Embryonic facial prominence (tissue), 1 donor: ENCODE measurements around the gene KRTAP10-1.
"Not testable (repeated sequence)": the region's sequence is repeated elsewhere in the genome, so short reads cannot be mapped to it uniquely, and the experiment has no call there.

Experiments
- DNase-seq: peaks from one replicate; pipeline ENCODE4 v3.0.0-alpha.2; 2016; ENCODE audit errors: extremely low spot score

The KRTAP10-1 gene

GRCh38 chr21:44539991-44540666 lies at the start of gene KRTAP10-1:
Gene KRTAP10-1, minus strand, starts transcription at chr21:44540195. Its CDS starts 45 bp downstream, at chr21:44540150.
- no peak for DNase-seq

- no peak for DNase-seq
These were observed 49.1 kb upstream of the KRTAP10-1 start for GRCh38 chr21:44589094-44589493.

- no peak for DNase-seq
These were observed 45.9 kb upstream of the KRTAP10-1 start for GRCh38 chr21:44585892-44586291.

- no peak for DNase-seq
These were observed 43.8 kb upstream of the KRTAP10-1 start for GRCh38 chr21:44583800-44584147.

DNA sequence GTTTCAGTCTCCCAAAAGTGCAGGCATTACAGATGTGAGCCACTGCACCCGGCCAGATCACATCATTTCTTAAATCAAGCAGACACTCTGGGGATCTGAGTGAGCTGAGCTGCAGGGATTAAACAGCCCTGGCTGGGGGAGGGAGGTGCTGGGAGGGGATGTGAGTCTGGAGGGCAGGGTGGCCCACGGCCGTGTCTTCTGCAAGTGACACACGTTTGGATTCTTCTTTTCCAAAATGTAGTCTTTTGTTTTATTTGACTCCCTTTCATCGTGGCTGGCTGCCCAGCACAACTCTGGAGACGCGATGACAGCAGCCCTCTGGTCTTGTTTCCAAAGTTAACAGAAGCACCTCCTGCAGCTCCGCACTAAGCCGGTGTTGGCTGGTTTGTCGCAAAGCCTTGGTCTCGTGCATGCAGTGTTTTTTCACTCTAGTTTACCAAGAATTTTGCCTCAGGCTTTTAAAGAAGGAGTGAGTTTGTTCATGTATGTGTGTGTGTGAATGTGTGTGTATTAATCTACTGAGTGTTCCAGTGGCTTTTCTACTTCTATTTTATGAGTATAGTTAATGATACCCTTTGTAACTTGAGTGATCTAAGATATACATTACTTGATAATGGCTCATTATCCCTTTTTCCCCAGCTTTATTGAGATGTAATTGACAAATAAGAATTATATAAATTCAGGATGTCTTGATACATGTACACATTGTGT lies 43.2 kb upstream of the KRTAP10-1 start:
- peak; percentile 36 for DNase-seq

- no peak for DNase-seq
These were observed 42.1 kb upstream of the KRTAP10-1 start for GRCh38 chr21:44582055-44582454.

- no peak for DNase-seq
These were observed 41.2 kb upstream of the KRTAP10-1 start for GRCh38 chr21:44581158-44581557.

DNA sequence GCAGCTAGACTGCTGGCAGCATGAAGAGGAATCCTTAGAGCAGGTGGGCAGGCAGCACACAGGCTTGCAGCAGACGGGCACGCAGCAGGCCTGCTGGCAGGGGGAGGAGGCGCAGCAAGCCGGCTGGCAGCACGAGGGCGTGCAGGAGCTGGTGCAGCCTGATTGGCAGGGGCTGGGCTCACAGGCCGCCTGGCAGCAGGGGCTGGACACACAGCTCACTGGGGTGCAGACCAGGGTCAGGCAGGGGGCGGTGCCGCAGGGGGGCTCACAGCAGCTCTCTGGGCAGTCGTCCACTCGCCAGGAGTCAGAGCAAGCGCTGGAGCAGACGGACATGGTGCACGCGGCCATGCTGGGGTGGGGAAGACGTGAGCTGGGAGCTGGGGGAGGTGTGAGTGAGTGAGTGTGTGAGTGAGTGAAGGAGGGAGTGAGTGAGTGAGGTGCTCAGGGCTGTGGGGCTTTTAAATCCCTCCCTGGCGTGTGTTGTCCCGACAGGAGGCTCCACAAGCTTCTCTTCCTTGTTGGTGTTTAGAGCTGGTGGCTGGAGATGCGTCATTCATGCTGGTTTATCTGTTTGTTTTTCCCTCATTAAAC lies 40.3 kb upstream of the KRTAP10-1 start, which contains the start of gene KRTAP10-5:
Gene KRTAP10-5 (minus strand): TSS at position 374 of the 591 bp plus-strand sequence. CDS start 26 bp downstream, at position 348.
- DNase-seq: not testable (repeated sequence)

DNA sequence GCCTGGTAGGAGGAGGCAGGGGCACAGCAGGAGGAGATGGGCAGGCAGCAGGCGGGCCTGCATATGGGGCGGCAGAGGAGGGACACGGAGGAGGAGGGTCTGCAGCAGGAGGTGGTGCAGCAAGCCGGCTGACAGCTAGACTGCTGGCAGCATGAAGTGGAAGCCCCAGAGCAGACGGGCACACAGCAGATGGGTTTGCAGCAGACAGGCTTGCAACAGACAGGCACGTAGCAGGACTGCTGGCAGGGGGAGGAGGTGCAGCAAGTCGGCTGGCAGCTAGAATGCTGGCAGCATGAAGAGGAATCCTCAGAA lies 39.8 kb upstream of the KRTAP10-1 start:
- no peak for DNase-seq

GRCh38 chr21:44579056-44579832 lies 39.2 kb upstream of the KRTAP10-1 start:
- DNase-seq: no peak

- no peak for DNase-seq
These were observed 38.5 kb upstream of the KRTAP10-1 start for GRCh38 chr21:44578371-44579055.

DNA sequence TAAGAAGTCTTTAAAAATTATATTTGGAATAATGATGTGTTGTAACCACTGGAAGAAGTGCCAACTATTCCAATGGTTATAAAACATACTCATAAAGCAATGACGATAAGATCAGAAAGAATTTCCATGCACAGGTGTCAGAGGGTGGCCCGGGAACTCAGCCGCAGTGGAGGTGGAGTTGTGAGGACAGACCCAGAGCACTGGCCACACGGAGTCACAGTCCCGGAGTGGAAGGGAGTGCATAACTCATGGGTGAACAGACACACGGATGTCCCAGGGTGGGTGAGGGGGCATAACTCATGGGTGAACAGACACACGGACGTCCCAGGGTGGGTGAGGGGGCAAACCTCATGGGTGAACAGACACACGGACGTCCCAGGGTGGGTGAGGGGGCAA lies 36.0 kb upstream of the KRTAP10-1 start:
- no peak for DNase-seq

DNA sequence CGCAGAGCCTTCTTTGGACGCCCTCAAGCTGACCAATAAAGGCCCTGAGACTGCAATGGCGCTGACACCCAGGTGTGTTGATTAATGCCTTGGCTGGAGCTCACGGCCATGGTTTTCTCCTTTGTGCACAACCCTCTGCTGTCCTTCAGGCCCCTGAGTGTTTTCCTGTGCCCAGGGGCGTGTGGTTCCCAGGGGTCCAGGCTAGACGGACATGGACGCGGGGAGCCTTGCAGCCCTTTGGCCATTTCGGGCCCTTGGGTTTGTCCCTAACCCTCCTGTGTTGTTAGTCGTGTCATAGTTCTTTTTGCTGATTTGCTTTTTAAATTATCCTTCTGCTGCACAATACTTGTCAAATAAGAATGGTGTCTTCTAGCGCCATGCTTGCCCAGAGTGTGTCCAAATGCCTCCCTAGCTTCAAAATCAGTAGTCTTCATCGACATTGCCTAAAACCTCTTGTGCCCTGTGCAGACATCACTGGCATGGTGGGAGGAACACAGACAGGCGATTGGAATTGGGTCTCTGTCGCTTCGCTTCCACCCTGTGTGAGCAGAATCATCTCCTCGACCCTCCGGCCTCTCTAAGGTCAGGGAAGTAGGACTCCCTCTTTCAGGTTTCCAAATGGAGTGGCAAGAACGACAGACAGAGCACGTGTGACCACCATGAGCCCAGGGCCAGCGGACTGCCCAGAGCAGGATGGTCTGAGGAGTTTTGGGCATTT lies 35.5 kb upstream of the KRTAP10-1 start:
- no peak for DNase-seq

GRCh38 chr21:44574457-44575306 lies 34.7 kb upstream of the KRTAP10-1 start:
- DNase-seq: no peak

GRCh38 chr21:44573630-44574456 lies 33.8 kb upstream of the KRTAP10-1 start, which contains the start of gene KRTAP10-4:
Gene KRTAP10-4, plus strand, starts transcription at chr21:44573729. Its CDS starts 30 bp downstream, at chr21:44573759.
- not testable (repeated sequence) for DNase-seq

GRCh38 chr21:44572959-44573583 lies 33.1 kb upstream of the KRTAP10-1 start:
- DNase-seq: no peak

- DNase-seq: no peak
These were observed 32.1 kb upstream of the KRTAP10-1 start for GRCh38 chr21:44571844-44572782.
